ENCODE data around the gene AVPR2. TPM values are rescaled to one million over a fixed set of nuclear protein-coding genes. Genes with fewer than 3 reads are reported as not detected.

Gene AVPR2
- total and polyA plus RNA-seq, 9 of the 15 experiments (the other 6 are each of a cell fraction or from before 2014, with no cell fraction given) = not detected

DNA sequence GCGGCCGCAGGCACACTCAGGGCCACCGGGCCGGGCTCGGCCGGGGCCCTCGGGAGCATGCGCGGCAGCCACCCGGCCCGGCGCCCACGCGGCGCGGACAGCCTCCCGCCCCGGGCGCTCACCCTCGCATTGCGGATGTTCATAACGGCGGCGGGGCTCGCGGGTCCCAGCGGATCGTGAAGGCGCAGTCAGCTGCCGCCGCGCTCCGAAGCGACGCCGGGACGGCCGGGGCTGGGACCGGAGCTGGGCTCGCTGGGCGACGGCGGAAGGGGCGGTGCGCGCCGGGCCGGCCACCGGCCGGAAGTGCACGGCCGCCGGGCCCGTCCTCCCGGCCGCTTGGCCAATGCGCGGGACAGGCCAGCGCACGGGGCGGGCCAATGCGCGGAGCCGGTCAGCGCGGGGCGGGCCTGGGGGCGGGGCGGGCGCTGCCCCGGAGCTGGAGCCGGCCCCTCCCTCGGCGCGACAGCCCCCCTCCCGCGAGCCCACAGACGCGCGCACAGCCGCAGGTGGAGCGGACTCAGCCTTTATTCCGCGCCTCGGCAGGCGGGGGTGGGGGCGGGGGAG lies 30.4 kb downstream of the AVPR2 start, which contains the start of gene NAA10 (continued):
- TF ChIP-seq PURB (CRISPR knock-in tag; IDR thresholded peaks at IDR 0.05; ENCODE audit: low read depth) = no peak
- no peak for TF ChIP-seq PATZ1 (CRISPR knock-in tag; IDR thresholded peaks at IDR 0.05; ENCODE audit: borderline replicate concordance)
- TF ChIP-seq GABPA (tag; conservative IDR thresholded peaks at IDR 0.05; ENCODE audit: low read depth) = peak; percentile 94
- no peak for TF ChIP-seq ZMIZ1 (IDR thresholded peaks at IDR 0.05; ENCODE audit: low read depth in 2 of 2, low read length in 2 of 2)
- no peak for TF ChIP-seq TEAD4 (IDR thresholded peaks at IDR 0.05; ENCODE audit: low read length)
- no peak for TF ChIP-seq TEAD4 (CRISPR knock-in tag; IDR thresholded peaks at IDR 0.05; ENCODE audit: borderline replicate concordance)
- no peak for TF ChIP-seq ZNF140 (CRISPR knock-in tag; IDR thresholded peaks at IDR 0.05)
- TF ChIP-seq ARID1B (IDR thresholded peaks at IDR 0.05) = no peak
- TF ChIP-seq DDX20 (tag; IDR thresholded peaks at IDR 0.05; ENCODE audit: low read depth) = no peak
- no peak for TF ChIP-seq TGIF2 (CRISPR knock-in tag; IDR thresholded peaks at IDR 0.05)
- TF ChIP-seq NRF1 (conservative IDR thresholded peaks at IDR 0.05 in 1 of 2, IDR thresholded peaks at IDR 0.05 in 1 of 2) = peak; percentile 89 to 91; a peak in 2 of 4 replicates
- TF ChIP-seq IFI16 (CRISPR knock-in tag; IDR thresholded peaks at IDR 0.05) = no peak
- TF ChIP-seq HMGXB4 (CRISPR knock-in tag; IDR thresholded peaks at IDR 0.05) = no peak
- no peak for TF ChIP-seq ERF (CRISPR knock-in tag; IDR thresholded peaks at IDR 0.05)
- no peak for TF ChIP-seq ZNF354B (CRISPR knock-in tag; IDR thresholded peaks at IDR 0.05)
- TF ChIP-seq, protein P1, sequence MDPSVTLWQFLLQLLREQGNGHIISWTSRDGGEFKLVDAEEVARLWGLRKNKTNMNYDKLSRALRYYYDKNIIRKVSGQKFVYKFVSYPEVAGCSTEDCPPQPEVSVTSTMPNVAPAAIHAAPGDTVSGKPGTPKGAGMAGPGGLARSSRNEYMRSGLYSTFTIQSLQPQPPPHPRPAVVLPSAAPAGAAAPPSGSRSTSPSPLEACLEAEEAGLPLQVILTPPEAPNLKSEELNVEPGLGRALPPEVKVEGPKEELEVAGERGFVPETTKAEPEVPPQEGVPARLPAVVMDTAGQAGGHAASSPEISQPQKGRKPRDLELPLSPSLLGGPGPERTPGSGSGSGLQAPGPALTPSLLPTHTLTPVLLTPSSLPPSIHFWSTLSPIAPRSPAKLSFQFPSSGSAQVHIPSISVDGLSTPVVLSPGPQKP (CRISPR knock-in tag; IDR thresholded peaks at IDR 0.05) = no peak
- no peak for TF ChIP-seq MNT (conservative IDR thresholded peaks at IDR 0.05)
- no peak for TF ChIP-seq SNRNP70 (optimal IDR thresholded peaks at IDR 0.05; ENCODE audit: low read depth, low read length)

Data from K562 (cell line).